ENCODE measurements around the gene AK8.
A peak's percentile ranks its signal among the peaks of the same experiment; 100 is the strongest.

Gene AK8

GRCh38 chr9:132824951-132825350, 53.1 kb downstream of the AK8 start:
- DNase-seq = no peak

GRCh38 chr9:132824151-132824550, 53.9 kb downstream of the AK8 start:
- no peak for DNase-seq

DNA sequence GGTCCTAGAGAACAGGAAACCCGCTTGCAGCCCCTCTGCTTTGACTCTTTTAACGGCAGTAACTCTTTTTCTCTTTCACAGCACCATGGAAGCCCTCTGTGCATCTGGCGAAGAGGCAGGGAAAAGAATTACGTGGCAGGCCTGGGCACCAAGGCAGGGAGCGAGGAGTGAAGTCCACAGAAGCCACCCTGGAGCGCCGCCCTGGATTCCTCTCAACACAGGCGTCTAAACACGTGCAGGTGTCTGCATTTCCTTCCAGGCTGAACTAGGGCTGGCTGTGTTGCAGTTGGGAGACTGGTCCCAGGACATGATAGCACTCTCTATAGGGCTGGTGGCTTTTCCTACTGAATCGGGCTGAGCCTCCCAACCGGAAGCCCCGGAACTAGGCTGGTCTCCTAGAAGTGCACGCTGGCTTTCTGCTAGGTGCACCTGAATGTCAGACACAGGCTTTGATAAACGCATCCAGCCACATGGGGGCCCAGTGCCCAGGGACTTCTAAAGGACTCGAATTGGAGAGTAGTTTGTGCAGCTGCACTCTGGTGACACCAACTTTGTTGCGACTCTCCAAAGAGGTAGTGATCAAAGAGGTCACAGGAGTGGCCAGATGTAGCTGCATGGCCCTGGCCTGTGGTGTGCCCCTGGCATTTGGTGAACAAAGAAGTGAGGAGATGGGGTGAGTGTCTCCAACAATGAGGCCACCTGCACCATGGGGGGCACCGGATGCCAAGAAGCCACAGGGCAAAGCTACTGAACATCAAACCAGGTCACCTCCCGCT, 54.5 kb downstream of the AK8 start:
- DNase-seq = no peak

DNA sequence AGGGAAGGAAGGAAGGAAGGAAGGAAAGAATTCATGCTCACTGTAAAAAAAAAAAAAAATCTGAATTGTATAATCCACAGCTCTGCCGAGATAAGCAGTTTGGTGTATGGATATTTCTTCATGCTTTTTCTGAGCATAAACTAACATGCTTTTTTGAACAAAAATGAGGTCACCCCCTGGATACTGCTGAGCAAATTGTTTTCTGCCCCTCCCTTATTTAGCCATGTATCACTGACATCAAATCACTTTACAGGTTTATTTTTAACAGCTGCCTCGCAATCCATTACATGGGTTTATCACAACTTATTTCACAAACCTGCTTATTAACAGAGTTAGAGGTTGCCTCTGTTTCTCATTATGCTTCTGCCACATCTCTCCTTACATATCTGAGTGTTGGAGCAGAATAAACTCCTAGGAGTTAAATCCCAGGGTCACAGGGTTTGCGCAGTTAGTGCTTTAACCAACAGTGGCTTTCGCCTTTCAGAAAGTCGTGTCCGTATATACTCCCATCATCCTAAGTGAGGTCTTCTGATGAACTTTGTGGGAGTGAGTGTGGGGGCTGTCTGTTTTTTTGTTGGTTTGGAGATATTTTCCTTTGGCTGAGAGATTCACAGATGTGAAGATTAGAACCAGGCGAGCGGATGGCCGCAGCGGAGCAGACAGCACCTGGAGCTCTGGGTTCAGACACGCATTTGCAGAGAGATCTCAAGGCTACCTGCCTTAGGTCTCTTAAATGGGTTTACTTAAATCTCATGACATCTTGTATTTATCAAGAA, 57.7 kb downstream of the AK8 start:
- DNase-seq = no peak

DNA sequence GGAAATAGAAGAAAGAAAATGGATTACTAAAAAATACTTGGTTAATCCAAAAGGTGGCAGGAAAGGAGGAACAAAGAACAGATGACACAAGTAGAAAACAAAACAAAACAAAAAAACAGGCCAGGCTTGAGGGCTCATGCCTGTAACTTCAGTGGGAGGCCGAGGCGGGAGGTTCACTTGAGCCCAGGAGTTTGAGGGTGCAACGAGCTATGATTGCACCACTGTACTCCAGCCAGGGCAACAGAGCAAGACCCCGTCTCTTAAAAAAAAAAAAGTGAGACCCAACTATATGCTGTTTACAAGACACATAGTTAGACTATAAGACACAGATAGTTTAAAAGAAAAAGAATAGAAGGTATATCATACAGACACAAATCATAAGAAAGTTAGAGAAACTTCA, 59.5 kb downstream of the AK8 start:
- DNase-seq = no peak

GRCh38 chr9:132814937-132815336, 63.1 kb downstream of the AK8 start:
- no peak for DNase-seq

GRCh38 chr9:132813115-132813771, 64.8 kb downstream of the AK8 start:
- DNase-seq = no peak

- no peak for DNase-seq
These were observed 66.1 kb downstream of the AK8 start for GRCh38 chr9:132811985-132812384.

DNA sequence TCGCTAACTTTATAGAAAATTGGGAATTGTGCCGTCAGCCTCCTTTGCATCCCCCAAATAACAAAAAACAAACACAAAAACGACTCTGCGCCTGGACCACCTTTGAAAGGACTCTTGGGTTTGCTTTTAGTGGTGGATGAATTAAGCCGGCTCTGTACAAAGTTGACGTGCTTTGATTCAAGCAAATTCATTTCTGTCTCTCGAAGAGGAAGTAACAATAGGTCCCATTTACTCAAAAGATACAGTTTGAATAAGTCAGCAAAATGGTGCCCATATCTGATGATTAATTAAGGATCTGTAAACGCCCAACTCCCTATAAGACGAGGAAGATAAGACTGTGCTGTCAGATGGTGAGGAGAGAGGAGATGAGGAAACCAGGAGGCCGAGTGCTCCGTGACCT, 67.8 kb downstream of the AK8 start:
- peak; percentile 24 for DNase-seq

- peak; percentile 20 for DNase-seq
These were observed 68.3 kb downstream of the AK8 start for GRCh38 chr9:132809677-132810271.

GRCh38 chr9:132808645-132809044, 69.4 kb downstream of the AK8 start:
- DNase-seq = no peak

- DNase-seq = no peak
These were observed 71.2 kb downstream of the AK8 start for GRCh38 chr9:132806723-132807421.

- no peak for DNase-seq
These were observed 71.8 kb downstream of the AK8 start for GRCh38 chr9:132806306-132806705.

- DNase-seq = peak; percentile 31
These were observed 73.3 kb downstream of the AK8 start for GRCh38 chr9:132804576-132805295.

DNA sequence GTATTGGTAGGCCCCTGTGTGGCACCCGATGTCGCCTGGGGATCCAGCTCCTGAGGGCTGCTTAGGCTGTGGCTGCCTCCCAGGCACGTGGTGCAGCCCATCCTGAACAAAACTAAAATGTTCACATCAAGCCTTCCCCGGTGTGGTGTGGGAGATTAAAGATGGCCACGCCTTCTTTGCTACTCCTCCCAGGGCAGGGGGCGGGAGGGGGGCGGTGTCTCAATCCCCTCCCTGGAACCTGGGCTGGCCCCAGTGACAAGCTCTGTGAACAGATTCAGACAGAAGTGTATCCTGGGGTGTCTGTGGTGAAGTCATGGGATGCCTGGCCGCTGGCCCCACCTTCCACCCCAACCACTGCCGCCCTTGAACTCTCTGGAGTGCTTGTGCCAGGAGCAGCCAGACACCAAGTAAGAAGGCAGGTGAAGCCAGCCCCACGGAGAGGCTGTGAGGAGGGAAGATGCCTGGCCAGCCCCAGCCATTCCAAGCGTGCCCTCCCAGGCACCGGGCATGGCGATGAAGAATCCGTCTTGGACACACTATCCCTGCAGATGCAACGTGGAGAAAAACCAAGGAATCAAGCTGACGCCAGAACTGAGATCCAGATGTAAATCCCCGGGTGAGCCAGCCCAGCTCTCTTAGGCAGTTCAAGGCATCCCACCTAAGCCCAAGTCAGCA, 75.8 kb downstream of the AK8 start:
- DNase-seq = peak; percentile 88

GRCh38 chr9:132801659-132802058, 76.4 kb downstream of the AK8 start:
- DNase-seq = no peak

- DNase-seq = peak; percentile 93
These were observed 77.9 kb downstream of the AK8 start for GRCh38 chr9:132800038-132800648.

DNA sequence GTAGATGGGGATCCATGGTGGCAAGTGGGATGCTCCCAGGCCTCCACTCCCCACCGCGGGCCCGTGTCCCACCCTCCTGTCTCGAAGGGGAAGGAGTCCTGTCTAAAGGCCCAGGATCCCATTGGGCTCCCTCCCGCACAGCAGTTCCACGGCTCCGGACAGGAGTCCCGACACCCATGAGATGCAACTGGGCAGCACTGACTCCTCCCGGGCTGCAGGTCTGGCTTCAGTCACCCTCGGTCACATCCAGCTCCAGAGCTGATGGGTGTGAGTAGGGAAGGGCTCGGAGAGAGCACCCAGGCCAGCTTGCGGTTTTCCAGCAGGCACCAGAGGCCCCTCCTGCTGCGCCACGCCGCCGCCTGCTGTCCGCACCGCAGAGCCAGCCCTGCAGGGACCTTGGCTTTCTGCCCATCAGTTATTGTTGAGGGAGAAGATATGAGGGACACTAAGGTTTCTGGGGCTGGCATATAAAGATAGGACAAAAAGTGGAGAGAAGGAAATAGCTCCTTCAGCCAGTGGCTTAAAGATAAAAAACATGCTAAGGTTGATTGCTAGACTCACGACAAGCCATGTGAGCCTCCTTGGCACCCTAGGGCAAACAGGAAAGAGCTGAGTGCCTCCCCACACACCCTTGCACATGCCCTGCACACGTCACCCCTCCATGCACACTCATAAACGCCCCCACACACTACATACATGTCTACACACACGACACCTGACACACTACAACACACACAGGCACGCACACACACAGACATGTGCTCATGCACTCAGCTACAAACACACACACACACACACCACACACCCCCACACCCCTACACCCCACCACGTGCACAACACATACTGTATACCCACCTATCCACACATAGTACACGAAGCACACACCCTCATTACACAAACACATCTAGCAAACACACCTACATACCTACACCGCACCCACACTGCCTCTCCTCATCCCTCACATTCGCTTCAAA, 79.0 kb downstream of the AK8 start:
- peak; percentile 99 for DNase-seq

DNA sequence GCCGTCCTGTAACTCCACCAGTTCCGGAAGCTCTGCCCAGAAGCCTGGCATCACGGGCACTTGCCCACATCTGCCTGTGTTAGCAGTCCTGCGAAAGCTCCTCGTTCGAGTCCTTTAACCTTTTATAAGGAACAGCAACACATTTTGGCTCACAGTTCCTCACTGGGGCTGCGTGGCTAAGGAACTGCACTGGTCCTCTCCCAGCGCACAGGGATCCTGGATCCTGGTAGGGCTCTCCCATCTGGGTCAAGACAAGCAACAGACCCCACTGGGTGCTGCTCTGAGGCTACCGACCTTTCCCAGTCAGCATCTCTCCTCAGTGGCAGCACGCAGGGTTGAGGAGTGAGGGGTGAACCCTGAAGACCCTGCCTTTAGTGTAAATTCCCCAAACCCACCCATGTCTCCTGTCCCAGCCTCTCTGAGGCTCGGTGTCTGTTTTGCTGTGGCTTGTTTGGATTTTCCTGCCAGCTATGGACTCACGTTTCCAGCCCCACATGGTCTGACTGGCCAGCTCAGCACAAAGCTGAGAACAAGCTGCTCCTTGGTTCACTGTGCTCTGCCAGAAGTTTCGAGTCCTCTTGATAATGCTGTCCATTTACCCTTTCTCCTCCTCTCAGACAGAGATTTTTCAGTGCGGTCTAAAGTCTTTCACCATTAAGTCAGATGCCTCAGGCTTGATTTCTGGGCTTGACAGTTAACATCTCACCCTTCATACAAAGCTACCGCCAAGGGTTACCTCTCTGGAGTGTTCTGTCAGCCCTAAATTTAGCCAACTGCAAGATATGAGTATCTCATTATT, 80.0 kb downstream of the AK8 start:
- DNase-seq = no peak

All from hematopoietic multipotent progenitor cell treated with erythropoietin and hydrocortisone succinate and interleukin-3 and kit ligand, for 4 days (in vitro differentiated cells).